Activated CD8-positive, alpha-beta T cell treated with anti-CD3 and anti-CD28 coated beads for 36 hours (primary cell): Measurements from ENCODE around the gene EPAS1. TPM values are rescaled to one million over a fixed set of nuclear protein-coding genes. Genes with fewer than 3 reads are reported as not detected.

Source experiments
- ATAC-seq: fragments of 200-7000 bp; cut with Tn5 transposase; one replicate; pipeline ENCODE4 v1.10.0; 2021; ENCODE audit warnings: mild to moderate bottlenecking, moderate library complexity
- CTCF ChIA-PET: fragments of 350-600 bp; sonication (Branson Sonifier 250); formaldehyde crosslinking; loops from one replicate; lab custom pipeline; 2021; ENCODE audit warnings: antibody characterized with exemption; lab: Charles Lee
- POLR2A ChIA-PET: fragments of 350-600 bp; sonication (Branson Sonifier 250); formaldehyde crosslinking; loops from one replicate; lab custom pipeline; 2021; ENCODE audit warnings: antibody characterized with exemption; lab: Charles Lee
- DNase-seq: peaks from one replicate; pipeline ENCODE4 v3.0.0-alpha.2; 2020
- H3K27ac Mint-ChIP-seq: one replicate; pipeline ENCODE4 v1.8.0; 2021; ENCODE audit warnings: mild to moderate bottlenecking, mixed read lengths
- H3K27me3 Mint-ChIP-seq: one replicate; pipeline ENCODE4 v1.8.0; 2021; ENCODE audit warnings: mixed read lengths
- H3K36me3 Mint-ChIP-seq: one replicate; pipeline ENCODE4 v1.8.0; 2021; ENCODE audit warnings: low read depth, mixed read lengths
- H3K4me1 Mint-ChIP-seq: one replicate; pipeline ENCODE4 v1.8.0; 2021; ENCODE audit warnings: low read depth, mixed read lengths
- H3K4me3 Mint-ChIP-seq: one replicate; pipeline ENCODE4 v1.8.0; 2021; ENCODE audit warnings: mild to moderate bottlenecking, moderate library complexity, mixed read lengths
- H3K9me3 Mint-ChIP-seq: one replicate; pipeline ENCODE4 v1.8.0; 2021; ENCODE audit warnings: mixed read lengths
- intact Hi-C: fragments of 100-400 bp; cut with micrococcal nuclease; formaldehyde crosslinking; loops from one replicate; pipeline ENCODE4 v1.10.0; 2022
- total RNA-seq, 2 experiments: library from RNA; stranded (reverse); gene quantifications; one replicate each; pipeline ENCODE4 v1.2.3, GENCODE V29; 2021
- TF ChIP-seq, protein P1 (sequence below): fragments of 200-600 bp; IDR thresholded peaks from one replicate; pipeline ENCODE4 v1.8.0; 2022; ENCODE audit warnings: antibody characterized with exemption, mild to moderate bottlenecking

The EPAS1 gene
- total RNA-seq, 2 experiments from 2014 or later = 8.3 to 12.2 TPM

DNA sequence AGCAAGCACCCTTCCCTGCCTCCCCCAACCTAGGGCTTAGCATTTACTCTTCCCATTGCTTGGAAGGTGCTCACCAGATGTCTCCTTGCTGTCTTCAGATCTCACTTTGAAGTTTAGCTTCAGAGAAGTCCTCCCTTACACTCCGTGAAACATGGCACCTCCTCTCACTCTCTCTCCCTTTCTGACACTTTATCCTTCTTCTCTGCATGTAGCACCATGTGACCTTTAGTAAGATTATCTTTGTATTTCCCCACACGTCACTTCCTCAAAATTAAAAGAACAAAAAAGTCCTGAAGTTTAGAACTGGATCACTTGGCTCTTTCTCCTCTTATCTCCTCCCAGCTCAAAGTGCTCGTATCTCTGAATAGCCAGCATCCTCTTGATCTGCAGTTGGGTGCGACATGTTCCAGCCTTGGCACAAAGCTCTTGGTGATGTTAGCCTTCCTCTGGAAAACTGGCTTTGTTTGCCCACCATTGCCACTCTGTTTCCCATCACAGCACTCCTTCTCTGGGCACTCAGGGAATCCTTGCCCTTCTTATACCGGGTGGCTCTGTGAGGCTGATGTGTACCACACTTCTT lies 40.6 kb upstream of the EPAS1 start:
- TF ChIP-seq, protein P1, sequence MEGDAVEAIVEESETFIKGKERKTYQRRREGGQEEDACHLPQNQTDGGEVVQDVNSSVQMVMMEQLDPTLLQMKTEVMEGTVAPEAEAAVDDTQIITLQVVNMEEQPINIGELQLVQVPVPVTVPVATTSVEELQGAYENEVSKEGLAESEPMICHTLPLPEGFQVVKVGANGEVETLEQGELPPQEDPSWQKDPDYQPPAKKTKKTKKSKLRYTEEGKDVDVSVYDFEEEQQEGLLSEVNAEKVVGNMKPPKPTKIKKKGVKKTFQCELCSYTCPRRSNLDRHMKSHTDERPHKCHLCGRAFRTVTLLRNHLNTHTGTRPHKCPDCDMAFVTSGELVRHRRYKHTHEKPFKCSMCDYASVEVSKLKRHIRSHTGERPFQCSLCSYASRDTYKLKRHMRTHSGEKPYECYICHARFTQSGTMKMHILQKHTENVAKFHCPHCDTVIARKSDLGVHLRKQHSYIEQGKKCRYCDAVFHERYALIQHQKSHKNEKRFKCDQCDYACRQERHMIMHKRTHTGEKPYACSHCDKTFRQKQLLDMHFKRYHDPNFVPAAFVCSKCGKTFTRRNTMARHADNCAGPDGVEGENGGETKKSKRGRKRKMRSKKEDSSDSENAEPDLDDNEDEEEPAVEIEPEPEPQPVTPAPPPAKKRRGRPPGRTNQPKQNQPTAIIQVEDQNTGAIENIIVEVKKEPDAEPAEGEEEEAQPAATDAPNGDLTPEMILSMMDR = no peak
- CTCF ChIA-PET = no interaction called here
- H3K27me3 Mint-ChIP-seq = no peaks in the 10 kb centered on the region
- no peaks in the 10 kb centered on the region for H3K36me3 Mint-ChIP-seq
- DNase-seq (no peak), ATAC-seq (no peak)
- no peaks in the 10 kb centered on the region for H3K9me3 Mint-ChIP-seq
- intact Hi-C loops = no loop called here
- no peak overlapping the region for H3K27ac Mint-ChIP-seq
- POLR2A ChIA-PET = no interaction called here
- H3K4me1 Mint-ChIP-seq = peaks cover 1% of the 10 kb centered on the region
- no peak overlapping the region for H3K4me3 Mint-ChIP-seq

DNA sequence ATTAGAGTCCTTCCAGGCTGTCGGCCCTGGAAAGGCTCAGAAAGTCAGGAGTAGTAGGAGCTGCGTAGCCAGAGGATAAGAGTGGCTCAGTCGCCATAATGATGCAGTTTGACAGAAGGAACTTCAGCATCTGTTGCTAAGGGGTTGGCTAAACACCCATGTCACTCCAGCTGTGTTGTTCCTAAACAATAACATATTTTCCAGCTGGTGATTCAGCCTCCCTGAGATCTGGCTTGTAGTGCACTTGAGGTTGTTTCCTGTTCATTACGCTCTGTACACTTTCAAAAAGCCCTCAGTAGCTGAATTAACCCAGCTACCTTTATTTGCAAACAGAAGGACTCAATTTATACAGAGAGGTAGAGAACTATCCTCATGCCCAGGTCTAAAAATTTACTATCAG lies 39.7 kb upstream of the EPAS1 start:
- POLR2A ChIA-PET = no interaction called here
- peaks cover 1% of the 10 kb centered on the region for H3K4me1 Mint-ChIP-seq
- H3K27me3 Mint-ChIP-seq = no peaks in the 10 kb centered on the region
- no peaks in the 10 kb centered on the region for H3K36me3 Mint-ChIP-seq
- TF ChIP-seq, protein P1 = no peak
- ATAC-seq (no peak), DNase-seq (no peak)
- no peak overlapping the region for H3K27ac Mint-ChIP-seq
- no peak overlapping the region for H3K4me3 Mint-ChIP-seq
- intact Hi-C loops = no loop called here
- CTCF ChIA-PET = no interaction called here
- H3K9me3 Mint-ChIP-seq = no peaks in the 10 kb centered on the region

DNA sequence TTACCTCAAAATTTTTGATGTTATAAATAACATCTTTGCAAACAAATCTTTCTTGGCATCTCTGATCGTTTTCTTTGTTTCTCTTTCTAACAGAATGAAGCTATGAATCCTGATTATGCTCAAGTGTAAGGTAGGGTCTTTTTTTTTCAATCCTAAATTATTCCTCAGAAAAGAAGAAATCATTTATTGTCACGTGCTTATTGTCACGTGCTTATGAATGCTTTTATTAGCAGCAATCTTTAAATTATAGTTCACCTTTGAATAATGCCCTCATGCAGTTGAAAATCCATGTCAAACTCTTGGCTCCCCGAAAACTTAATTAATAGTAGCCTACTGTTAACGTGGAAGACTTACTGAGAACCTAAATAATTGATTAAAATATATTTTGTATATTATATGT lies 39.2 kb upstream of the EPAS1 start:
- POLR2A ChIA-PET = no interaction called here
- peaks cover 1% of the 10 kb centered on the region for H3K4me1 Mint-ChIP-seq
- H3K36me3 Mint-ChIP-seq = no peaks in the 10 kb centered on the region
- intact Hi-C loops = no loop called here
- H3K4me3 Mint-ChIP-seq = no peak overlapping the region
- TF ChIP-seq, protein P1 = no peak
- DNase-seq = no peak
- no peak for ATAC-seq
- no peaks in the 10 kb centered on the region for H3K9me3 Mint-ChIP-seq
- no peak overlapping the region for H3K27ac Mint-ChIP-seq
- H3K27me3 Mint-ChIP-seq = no peaks in the 10 kb centered on the region
- CTCF ChIA-PET = no interaction called here

DNA sequence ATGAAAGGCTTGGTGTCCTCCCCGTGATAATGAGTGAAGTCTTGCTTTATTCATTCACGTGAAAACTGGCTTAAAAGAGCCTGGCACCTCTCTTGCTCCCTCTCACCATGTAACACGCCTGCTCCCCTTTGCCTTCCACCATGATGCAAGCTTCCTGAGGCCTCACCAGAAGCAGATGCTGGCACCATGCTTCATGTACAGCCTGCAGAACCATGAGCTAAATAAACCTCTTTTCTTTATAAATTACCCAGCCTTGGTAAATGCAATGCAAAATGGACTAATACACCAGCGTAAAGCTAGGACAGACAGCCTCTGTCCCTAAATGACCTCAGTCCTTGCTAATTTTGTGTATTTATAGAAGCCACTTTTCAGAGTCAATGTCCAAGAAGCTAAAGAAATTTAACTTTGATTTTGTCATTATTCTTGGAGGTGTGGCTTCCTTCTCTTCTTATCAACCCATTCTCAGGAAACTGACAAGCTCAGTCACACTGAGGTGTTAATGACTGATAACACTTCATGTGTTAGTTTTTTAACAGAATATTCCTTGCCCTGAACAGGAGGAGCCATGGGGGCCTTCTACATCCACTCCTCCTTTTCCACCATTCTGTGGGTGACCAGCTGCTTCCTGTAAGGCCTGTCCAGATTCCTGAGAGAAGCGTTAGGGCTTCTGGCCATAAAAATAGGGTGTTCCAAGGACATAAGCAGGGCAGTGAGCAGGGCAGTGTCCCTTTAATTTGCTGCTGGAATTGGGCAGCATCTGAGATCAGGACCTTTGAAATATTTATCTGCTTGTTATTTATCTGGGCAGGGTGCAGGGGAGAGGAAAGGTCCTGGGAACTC lies 38.0 kb upstream of the EPAS1 start:
- POLR2A ChIA-PET = no interaction called here
- CTCF ChIA-PET = interaction anchor here (1.0 kb wide), 1 partner anchor 9 kb away, joined by 3 read pairs; no protein-coding TSS in a partner anchor
- intact Hi-C loops = no loop called here

More for the DNA sequence above, 38.0 kb upstream of the EPAS1 start:
- H3K27ac Mint-ChIP-seq = no peak overlapping the region
- peaks cover 3% of the 10 kb centered on the region for H3K27me3 Mint-ChIP-seq
- TF ChIP-seq, protein P1 = no peak
- no peaks in the 10 kb centered on the region for H3K9me3 Mint-ChIP-seq
- DNase-seq (no peak), ATAC-seq (no peak)
- H3K4me1 Mint-ChIP-seq = peaks cover 1% of the 10 kb centered on the region
- H3K4me3 Mint-ChIP-seq = no peak overlapping the region
- no peaks in the 10 kb centered on the region for H3K36me3 Mint-ChIP-seq
